LNCAP (cell line): ENCODE measurements around the gene CCDC15.

Experiments
- CTCF ChIP-seq: fragments of 450-650 bp; IDR thresholded peaks from 2 replicates; pipeline ENCODE4 v1.5.1; 2017; ENCODE audit warnings: mild to moderate bottlenecking

CCDC15 gene

DNA sequence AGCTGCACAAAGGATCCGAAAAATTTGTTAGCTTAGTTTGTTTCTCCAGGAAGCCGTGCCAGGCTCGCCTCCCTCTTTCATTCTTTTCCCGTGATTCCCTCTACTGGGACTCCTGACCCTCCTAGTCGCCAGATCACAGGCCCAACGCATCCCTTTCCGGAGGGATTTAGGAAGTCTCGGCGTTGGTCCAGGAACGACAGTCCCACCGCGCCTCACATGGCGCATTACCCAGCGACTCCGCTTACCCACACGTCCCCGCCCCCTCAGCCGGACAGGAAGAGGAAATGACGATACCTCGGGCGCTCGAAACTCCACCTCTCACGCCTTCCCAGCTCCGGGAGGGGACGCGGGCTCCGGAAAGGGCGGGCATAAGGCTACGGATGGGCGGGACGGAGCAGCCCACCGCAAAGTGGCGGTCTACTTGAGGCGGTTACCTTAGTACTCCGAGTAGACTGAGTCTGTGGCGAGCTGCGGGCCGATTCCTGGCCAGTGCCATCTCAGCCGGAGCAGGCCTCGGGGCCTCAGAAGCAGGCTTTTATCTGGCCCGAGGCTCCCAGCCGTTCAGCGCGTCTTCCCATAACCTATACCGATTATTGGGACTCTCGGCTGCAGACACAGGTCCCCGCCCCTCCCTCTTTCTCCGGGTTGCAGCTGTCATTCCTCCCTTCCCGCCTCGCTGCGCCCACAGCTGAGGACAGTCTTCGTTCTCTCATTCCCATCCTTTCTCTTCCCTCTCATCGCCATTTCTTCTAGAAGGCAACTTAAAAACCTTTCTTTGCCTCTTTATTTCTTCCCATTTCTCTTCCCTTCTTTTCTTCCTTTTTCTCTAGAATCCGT lies at the start of gene CCDC15:
TSS of gene CCDC15 (plus strand) at position 450 of the 837 bp plus-strand sequence. CDS start 531 bp downstream, outside the sequence.
- TF ChIP-seq CTCF = no peak

DNA sequence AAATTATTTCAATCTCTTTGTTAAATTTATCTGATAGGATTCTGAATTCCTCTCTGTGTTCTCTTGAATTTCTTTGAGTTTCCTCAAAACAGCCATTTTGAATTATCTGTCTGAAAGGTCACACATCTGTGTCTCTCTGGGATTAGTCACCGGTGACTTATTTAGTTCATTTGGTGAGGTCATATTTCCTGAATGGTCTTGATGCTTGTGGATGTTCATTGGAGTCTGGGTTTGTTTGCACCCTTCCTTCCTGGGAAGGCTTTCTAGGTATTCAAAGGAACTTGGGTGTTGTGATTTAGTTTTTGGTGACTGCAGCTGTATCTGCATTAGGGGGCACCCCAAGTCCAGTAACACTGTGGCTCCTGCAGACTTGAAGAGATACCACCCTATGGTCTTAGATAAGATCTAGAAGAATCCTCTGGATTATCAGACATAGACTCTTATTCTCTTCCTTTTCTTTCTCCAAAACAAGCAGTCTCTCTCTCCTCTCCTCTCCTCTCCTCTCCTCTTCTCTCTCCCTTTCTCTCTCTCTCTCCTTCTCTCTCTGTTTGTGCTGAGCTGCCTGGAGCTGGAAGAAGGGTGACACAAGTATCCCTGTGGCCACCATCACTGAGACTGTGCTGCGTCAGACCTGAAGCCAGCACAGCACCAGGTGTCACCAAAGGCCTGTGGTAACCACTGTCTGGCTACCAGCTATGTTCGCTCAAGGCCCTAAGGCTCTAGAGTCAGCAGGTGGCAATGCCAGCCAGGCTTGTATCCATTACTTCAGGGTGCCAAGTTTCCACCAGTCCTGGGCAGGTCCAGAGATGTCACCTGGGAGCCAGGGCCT lies 38.2 kb upstream of the CCDC15 start:
- TF ChIP-seq CTCF = no peak

- no peak for TF ChIP-seq CTCF
These were observed 37.7 kb upstream of the CCDC15 start for GRCh38 chr11:124916370-124916710.

GRCh38 chr11:124917115-124917637 lies 36.8 kb upstream of the CCDC15 start:
- TF ChIP-seq CTCF = no peak

GRCh38 chr11:124918950-124919349 lies 35.1 kb upstream of the CCDC15 start, which contains the start of gene HEPN1:
Gene HEPN1 (plus strand): TSS chr11:124919250.
- no peak for TF ChIP-seq CTCF

GRCh38 chr11:124919898-124920297 lies 34.1 kb upstream of the CCDC15 start:
- no peak for TF ChIP-seq CTCF

DNA sequence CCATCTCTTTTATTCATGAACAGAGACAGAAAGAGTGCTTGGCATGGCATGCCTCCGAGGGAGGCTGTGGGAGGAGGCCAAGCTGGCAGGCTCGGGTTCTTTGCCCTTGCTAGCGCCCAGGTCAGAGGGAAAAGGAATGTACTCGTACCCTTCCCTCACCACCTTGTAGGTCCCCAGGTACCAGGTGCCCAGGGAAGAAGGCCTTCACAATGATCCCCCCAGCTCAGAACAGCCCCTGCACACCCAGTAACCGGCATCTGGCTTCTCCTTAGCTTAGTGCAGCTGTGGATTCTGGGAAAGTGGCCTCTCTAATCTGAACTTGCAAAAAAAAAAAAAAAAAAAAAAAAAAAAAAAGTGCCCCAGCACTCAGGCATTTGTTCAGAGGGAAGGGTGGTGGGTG lies 33.6 kb upstream of the CCDC15 start:
- no peak for TF ChIP-seq CTCF
